ENCODE measurements around the gene MATN1. TPM values are rescaled to one million over a fixed set of nuclear protein-coding genes. Genes with fewer than 3 reads are reported as not detected.

The MATN1 gene
- total RNA-seq, 1 donor from 2014 or later = not detected

DNA sequence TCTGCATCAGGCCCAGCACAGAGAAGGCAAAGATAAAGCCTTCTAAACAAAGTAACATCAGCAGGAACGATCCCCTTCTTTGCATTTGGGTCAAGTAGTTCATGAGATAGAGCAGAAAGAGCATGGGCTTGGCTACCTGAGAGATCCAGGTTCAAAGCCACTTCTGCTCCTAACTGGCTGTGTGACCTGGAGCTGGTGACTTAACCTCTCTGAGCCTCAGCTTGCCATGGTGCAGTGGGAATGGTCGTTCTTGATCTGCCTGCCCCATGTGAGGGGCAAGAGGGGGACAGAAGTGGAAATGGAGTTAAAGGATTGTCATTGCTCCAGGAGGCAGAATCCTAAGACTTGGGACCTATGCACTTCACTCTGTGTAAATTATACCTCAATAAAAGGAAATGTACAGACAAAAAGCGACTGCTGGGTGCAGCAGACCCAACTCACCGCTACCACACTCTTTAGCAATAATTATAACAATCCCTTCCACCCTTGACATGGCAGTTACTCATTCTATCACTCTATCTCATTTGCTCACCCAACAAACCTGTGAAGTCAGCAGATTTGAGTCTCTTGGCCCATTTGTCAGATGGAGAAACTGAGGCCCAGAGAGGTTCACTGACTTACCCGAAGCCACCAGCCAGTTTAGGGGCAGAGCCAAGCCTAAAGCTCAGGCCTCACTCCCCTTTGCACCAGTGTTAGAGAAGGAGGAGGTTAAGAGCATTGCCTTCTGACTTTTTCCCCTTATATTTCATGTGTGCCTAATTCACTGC lies 1.5 kb upstream of the MATN1 start:
- no peak overlapping the region for H3K4me3 ChIP-seq (ENCODE audit: low read depth, low read length)
- no peak for DNase-seq (ENCODE audit: low read depth)
- TF ChIP-seq, protein P1, sequence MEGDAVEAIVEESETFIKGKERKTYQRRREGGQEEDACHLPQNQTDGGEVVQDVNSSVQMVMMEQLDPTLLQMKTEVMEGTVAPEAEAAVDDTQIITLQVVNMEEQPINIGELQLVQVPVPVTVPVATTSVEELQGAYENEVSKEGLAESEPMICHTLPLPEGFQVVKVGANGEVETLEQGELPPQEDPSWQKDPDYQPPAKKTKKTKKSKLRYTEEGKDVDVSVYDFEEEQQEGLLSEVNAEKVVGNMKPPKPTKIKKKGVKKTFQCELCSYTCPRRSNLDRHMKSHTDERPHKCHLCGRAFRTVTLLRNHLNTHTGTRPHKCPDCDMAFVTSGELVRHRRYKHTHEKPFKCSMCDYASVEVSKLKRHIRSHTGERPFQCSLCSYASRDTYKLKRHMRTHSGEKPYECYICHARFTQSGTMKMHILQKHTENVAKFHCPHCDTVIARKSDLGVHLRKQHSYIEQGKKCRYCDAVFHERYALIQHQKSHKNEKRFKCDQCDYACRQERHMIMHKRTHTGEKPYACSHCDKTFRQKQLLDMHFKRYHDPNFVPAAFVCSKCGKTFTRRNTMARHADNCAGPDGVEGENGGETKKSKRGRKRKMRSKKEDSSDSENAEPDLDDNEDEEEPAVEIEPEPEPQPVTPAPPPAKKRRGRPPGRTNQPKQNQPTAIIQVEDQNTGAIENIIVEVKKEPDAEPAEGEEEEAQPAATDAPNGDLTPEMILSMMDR (conservative IDR thresholded peaks at IDR 0.05; ENCODE audit: low read depth, low read length) = no peak

GRCh38 chr1:30724175-30724574 lies 790 bp upstream of the MATN1 start:
- H3K4me3 ChIP-seq (ENCODE audit: low read depth, low read length) = no peak overlapping the region
- TF ChIP-seq, protein P1 (conservative IDR thresholded peaks at IDR 0.05; ENCODE audit: low read depth, low read length) = peak; percentile 50
- no peak for DNase-seq (ENCODE audit: low read depth)

GRCh38 chr1:30721812-30722537 lies 1.4 kb downstream of the MATN1 start:
- no peak for DNase-seq (ENCODE audit: low read depth)
- no peak overlapping the region for H3K4me3 ChIP-seq (ENCODE audit: low read depth, low read length)
- TF ChIP-seq, protein P1 (conservative IDR thresholded peaks at IDR 0.05; ENCODE audit: low read depth, low read length) = peak; percentile 34

DNA sequence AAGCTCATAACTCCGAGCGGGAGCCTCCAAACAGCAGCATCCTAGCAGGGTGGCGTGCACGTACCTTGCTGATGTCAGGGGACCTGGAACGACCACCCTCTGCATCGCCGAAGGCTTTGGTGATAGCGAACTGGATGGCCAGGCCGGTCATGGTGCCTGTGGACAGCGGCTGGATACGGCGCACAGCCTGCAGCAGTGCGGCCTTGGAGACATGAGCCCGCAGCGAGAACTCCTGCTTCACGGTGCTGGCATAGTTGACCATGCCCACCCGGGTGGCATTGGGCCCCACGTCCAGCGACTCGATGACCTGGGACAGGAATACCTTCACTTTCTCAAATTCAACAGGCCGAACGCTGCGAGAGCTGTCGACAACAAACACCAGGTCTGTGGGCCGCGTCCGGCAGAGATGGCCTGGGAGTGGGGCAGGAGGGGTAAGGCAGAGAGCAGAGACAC lies 2.0 kb downstream of the MATN1 start:
- no peak overlapping the region for H3K4me3 ChIP-seq (ENCODE audit: low read depth, low read length)
- TF ChIP-seq, protein P1 (conservative IDR thresholded peaks at IDR 0.05; ENCODE audit: low read depth, low read length) = no peak
- DNase-seq (ENCODE audit: low read depth) = no peak

- no peak for DNase-seq (ENCODE audit: low read depth)
- TF ChIP-seq, protein P1 (conservative IDR thresholded peaks at IDR 0.05; ENCODE audit: low read depth, low read length) = no peak
Measured at GRCh38 chr1:30720271-30721223, 2.8 kb downstream of the MATN1 start.

DNA sequence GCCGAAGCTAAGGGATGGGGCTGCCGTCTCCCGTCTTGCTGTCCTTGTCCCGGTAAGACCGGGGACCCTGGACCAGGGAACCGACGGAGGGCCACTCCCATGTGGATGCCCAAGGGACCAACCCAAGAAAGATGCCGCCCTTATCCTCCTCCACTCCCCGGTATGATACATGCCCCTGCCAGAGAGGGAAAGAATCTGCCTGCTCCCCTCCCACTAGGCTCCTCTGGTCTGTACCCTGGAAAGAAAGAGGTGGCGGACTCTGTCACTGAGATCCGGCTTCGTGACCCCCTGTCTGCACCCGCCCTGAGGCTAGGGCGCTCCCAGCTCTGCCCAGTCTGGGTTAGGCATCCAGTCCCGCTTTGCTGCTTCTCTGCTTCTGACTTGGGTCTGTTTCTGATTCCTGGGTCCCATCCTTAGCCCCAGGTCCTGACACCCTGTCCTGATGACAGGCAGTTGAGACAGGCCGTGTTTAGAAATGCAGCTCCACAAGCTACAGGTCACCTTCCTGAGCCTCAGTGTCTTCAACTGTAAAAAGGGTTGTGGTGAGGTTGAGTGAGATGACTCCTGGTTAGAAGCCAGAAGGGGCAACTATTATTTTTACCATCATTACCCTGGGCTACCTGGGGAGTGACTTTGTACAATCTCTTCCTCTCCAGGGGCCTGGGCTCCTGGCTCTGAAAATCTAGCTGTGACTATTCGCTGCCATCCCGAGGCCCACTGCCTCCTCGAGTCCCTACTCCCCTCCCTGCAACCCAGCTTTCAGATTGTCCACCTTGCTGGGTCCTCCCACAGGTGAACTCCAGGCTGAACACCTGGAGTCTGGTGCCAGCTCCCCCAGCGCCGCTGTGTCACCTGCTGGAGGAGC lies 3.7 kb downstream of the MATN1 start:
- H3K4me3 ChIP-seq (ENCODE audit: low read depth, low read length) = peak overlapping the region; percentile 73
- TF ChIP-seq, protein P1 (conservative IDR thresholded peaks at IDR 0.05; ENCODE audit: low read depth, low read length) = no peak
- DNase-seq (ENCODE audit: low read depth) = no peak

More at GRCh38 chr1:30720271-30721223, 2.8 kb downstream of the MATN1 start:
- H3K4me3 ChIP-seq (ENCODE audit: low read depth, low read length) = no peak overlapping the region

Data from epithelial cell of proximal tubule (primary cell).